ENCODE results near the gene P2RY1. TPM values are rescaled to one million over a fixed set of nuclear protein-coding genes. Genes with fewer than 3 reads are reported as not detected.
"Not testable (repeated sequence)": the region's sequence is repeated elsewhere in the genome, so short reads cannot be mapped to it uniquely, and the experiment has no call there.

P2RY1 gene
- total RNA-seq, 1 donor from 2014 or later: 2.1 TPM

GRCh38 chr3:152865668-152866245 lies 30.8 kb downstream of the P2RY1 start:
- no peak for TF ChIP-seq CTCF (IDR thresholded peaks at IDR 0.05; ENCODE audit: unreplicated experiment)
- DNase-seq (ENCODE audit: low spot score, unreplicated experiment): no peak
- Mint-ChIP-seq H3K27ac (no peak overlapping the region), H3K4me3 (ENCODE audit: low read depth) (no peak overlapping the region), H3K9me3 (ENCODE audit: low read depth) (no peaks in the 10 kb centered on the region), H3K27me3 (no peaks in the 10 kb centered on the region), H3K4me1 (ENCODE audit: low read depth) (no peaks in the 10 kb centered on the region), H3K36me3 (ENCODE audit: insufficient read depth) (no peaks in the 10 kb centered on the region)

GRCh38 chr3:152870027-152870426 lies 35.1 kb downstream of the P2RY1 start:
- Mint-ChIP-seq H3K9me3 (ENCODE audit: low read depth) (peaks cover 8% of the 10 kb centered on the region), H3K4me1 (ENCODE audit: low read depth) (no peaks in the 10 kb centered on the region), H3K27ac (no peak overlapping the region), H3K36me3 (ENCODE audit: insufficient read depth) (no peaks in the 10 kb centered on the region), H3K4me3 (ENCODE audit: low read depth) (no peak overlapping the region), H3K27me3 (no peaks in the 10 kb centered on the region)
- no peak for DNase-seq (ENCODE audit: low spot score, unreplicated experiment)
- no peak for TF ChIP-seq CTCF (IDR thresholded peaks at IDR 0.05; ENCODE audit: unreplicated experiment)

- H3K27ac Mint-ChIP-seq; H3K4me3 Mint-ChIP-seq (ENCODE audit: low read depth); H3K9me3 Mint-ChIP-seq (ENCODE audit: low read depth); DNase-seq (ENCODE audit: low spot score, unreplicated experiment); H3K4me1 Mint-ChIP-seq (ENCODE audit: low read depth); H3K36me3 Mint-ChIP-seq (ENCODE audit: insufficient read depth): not testable (repeated sequence)
- H3K27me3 Mint-ChIP-seq: peaks cover 10% of the 10 kb centered on the region
Measured at GRCh38 chr3:152873314-152873713, 38.4 kb downstream of the P2RY1 start.

- Mint-ChIP-seq H3K27ac (no peak overlapping the region), H3K27me3 (peaks cover 25% of the 10 kb centered on the region), H3K4me1 (ENCODE audit: low read depth) (no peaks in the 10 kb centered on the region), H3K36me3 (ENCODE audit: insufficient read depth) (no peaks in the 10 kb centered on the region), H3K4me3 (ENCODE audit: low read depth) (no peak overlapping the region), H3K9me3 (ENCODE audit: low read depth) (peaks cover 16% of the 10 kb centered on the region)
- DNase-seq (ENCODE audit: low spot score, unreplicated experiment): no peak
- no peak for TF ChIP-seq CTCF (IDR thresholded peaks at IDR 0.05; ENCODE audit: unreplicated experiment)
Measured at GRCh38 chr3:152874896-152875749, 40.2 kb downstream of the P2RY1 start.

GRCh38 chr3:152879130-152879789 lies 44.3 kb downstream of the P2RY1 start:
- Mint-ChIP-seq H3K27me3 (peaks cover 38% of the 10 kb centered on the region), H3K4me3 (ENCODE audit: low read depth) (no peak overlapping the region), H3K9me3 (ENCODE audit: low read depth) (peaks cover 14% of the 10 kb centered on the region), H3K36me3 (ENCODE audit: insufficient read depth) (no peaks in the 10 kb centered on the region), H3K27ac (no peak overlapping the region), H3K4me1 (ENCODE audit: low read depth) (peaks cover 6% of the 10 kb centered on the region)
- no peak for DNase-seq (ENCODE audit: low spot score, unreplicated experiment)
- TF ChIP-seq CTCF (IDR thresholded peaks at IDR 0.05; ENCODE audit: unreplicated experiment): no peak

Data from progenitor cell of endocrine pancreas (in vitro differentiated cells).